SJSA1 (cell line): Measurements from ENCODE around the gene HMCN2. TPM values are rescaled to one million over a fixed set of nuclear protein-coding genes. Genes with fewer than 3 reads are reported as not detected.
"Not testable (repeated sequence)": the region's sequence is repeated elsewhere in the genome, so short reads cannot be mapped to it uniquely, and the experiment has no call there.

ENCODE experiments used
- DNase-seq, 2 experiments: peaks; one replicate each; pipeline ENCODE4 v3.0.0-alpha.2; 2015 to 2020; ENCODE audit warnings: low spot score in 2 of 2, low read depth in 1 of 2
- H3K27ac ChIP-seq: fragments of 250-450 bp; sonication (Bioruptor Pico); 2 replicates; pipeline ENCODE4 v1.5.1; 2020; ENCODE audit warnings: mild to moderate bottlenecking, moderate library complexity
- H3K27me3 ChIP-seq: fragments of 250-450 bp; sonication (Bioruptor Pico); replicated peaks from 2 replicates; pipeline ENCODE4 v1.5.1; 2020; ENCODE audit warnings: mild to moderate bottlenecking, moderate library complexity
- H3K36me3 ChIP-seq: fragments of 250-450 bp; sonication (Bioruptor Pico); 2 replicates; pipeline ENCODE4 v1.5.1; 2020; ENCODE audit warnings: mild to moderate bottlenecking
- H3K4me1 ChIP-seq: fragments of 250-450 bp; sonication (Bioruptor Pico); replicated peaks from 2 replicates; pipeline ENCODE4 v1.6.1; 2021; ENCODE audit warnings: mild to moderate bottlenecking
- H3K4me3 ChIP-seq: fragments of 250-450 bp; sonication (Bioruptor Pico); 2 replicates; pipeline ENCODE4 v1.5.1; 2020; ENCODE audit warnings: mild to moderate bottlenecking
- H3K9me3 ChIP-seq: fragments of 250-450 bp; sonication (Bioruptor Pico); replicated peaks from 2 replicates; pipeline ENCODE4 v1.5.1; 2020; ENCODE audit warnings: mild to moderate bottlenecking
- total RNA-seq: library from RNA; depleted of rRNA; stranded (reverse); fragments of >200 nt; shearing (Covaris generic); gene quantifications from 2 replicates; pipeline ENCODE4 v1.2.3, GENCODE V29; 2014

Gene HMCN2
- total RNA-seq, 1 experiment from 2014 or later = 1.9 TPM

DNA sequence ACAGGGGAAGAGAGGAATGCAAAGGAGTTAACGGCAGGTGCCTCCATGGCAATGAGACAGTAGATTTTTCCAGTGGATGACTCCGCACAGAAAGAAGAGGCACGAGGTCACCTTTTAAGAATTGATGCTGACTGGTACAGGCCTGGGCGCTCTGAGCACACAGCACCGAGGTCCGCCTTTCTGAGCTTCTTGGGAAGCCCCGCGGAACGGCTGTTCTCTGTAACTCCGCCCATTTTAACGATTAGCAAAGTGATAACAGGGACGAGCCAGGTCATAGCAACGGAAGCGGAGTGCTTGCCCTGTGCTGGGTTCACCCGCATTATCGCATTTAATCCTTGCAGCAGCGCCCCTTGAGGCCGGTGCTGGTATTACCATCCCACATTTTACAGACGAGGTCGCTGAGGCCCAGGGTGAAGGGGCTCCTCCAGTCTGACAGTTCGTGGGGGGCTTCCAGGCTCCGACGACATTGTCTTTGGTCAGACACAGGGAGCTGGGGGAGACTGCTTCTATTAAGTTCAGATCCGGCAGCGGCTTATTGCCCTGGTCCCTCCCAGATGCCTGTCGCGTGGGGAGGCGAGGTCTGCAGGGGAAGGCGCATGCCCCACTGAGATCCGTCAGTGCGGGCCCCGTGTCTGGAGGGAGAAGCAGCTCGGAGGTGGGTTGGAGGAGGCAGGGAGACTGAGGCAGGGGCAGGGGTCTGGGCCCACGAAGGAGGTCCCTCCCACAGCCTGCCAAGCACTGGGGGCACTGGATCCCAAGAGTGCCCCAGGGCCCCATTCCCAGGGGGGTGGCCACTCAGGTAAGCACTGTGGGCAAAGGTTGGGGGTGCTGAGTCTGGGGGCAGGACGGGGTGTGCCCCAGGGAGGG lies 22.3 kb upstream of the HMCN2 start:
- Histone ChIP-seq H3K36me3 (no peaks in the 10 kb centered on the region), H3K27me3 (no peaks in the 10 kb centered on the region), H3K4me1 (peaks cover 23% of the 10 kb centered on the region), H3K9me3 (no peaks in the 10 kb centered on the region), H3K27ac (no peak overlapping the region), H3K4me3 (no peak overlapping the region)
- peak; percentile 43 to 66 for DNase-seq

DNA sequence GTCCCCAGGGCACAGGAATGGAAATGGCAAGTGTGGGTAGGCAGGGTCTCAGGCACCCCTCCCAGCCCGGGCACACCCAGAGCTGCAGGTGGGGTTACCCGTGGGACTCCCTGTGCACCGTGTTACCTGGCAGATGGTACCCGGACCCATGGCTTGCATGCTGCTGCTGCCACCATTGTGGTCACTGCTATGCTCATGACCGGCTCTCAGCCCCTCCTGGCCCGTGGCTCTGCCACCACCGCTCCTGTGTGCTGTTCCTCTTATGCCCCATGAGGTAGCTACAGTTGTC lies 21.7 kb upstream of the HMCN2 start:
- H3K4me3 ChIP-seq = no peak overlapping the region
- no peak for DNase-seq
- no peaks in the 10 kb centered on the region for H3K36me3 ChIP-seq
- H3K9me3 ChIP-seq = no peaks in the 10 kb centered on the region
- peaks cover 23% of the 10 kb centered on the region for H3K4me1 ChIP-seq
- H3K27ac ChIP-seq = no peak overlapping the region
- no peaks in the 10 kb centered on the region for H3K27me3 ChIP-seq

DNA sequence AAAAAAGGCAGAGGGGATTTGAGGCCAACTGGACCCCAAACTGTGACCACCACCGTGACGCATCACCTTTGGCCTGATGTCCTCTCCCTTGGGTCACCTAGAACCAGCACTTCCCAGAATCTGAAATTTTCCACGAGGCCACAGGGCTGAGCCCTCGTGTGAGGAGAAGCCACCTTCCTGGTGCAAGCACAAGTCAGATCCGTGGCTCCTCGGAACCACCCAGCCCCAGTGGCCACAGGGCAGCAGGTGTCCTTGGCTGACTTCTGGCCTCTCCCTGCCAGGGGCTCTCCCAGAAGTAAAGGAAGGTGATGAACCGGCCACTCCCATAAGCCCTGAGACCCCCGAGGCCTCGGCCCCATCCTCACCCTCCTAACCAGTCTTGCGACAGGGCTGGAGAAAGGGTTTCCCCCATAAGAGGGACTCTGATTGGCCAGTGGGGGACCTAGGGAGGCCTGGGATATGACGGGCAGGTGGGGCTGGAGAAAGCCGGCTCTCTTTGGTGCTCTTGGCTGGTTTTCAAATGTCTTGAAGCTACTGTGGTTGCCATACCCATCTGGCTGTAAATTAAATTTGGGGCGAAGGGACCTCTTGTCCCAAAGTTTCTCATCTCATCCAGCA lies 20.9 kb upstream of the HMCN2 start:
- H3K27me3 ChIP-seq = 0 out of 2 replicates have a peak, but pooled peaks cover 6% of the 10 kb centered on the region
- no peak overlapping the region for H3K27ac ChIP-seq
- no peak for DNase-seq
- H3K36me3 ChIP-seq = no peaks in the 10 kb centered on the region
- peaks cover 21% of the 10 kb centered on the region for H3K4me1 ChIP-seq
- no peaks in the 10 kb centered on the region for H3K9me3 ChIP-seq
- no peak overlapping the region for H3K4me3 ChIP-seq

DNA sequence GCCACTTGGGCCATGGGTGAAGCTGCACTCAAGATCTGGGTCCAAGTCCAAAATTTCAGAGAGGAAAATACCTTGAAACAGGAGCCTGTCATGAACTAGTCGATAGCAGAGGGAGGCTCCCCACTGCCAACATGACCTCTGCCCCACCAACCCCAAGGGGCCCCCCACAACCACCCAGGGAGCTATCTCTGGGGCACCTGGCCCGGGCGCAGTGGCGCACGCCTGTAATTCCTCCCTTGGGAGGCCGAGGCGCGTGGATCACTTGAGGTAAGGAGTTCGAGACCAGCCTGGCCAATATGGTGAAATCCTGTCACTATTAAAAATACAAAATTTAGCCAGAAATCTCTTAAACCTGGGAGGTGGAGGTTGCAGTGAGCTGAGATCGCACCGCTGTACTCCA lies 20.1 kb upstream of the HMCN2 start:
- H3K9me3 ChIP-seq = no peaks in the 10 kb centered on the region
- peaks cover 13% of the 10 kb centered on the region for H3K4me1 ChIP-seq

DNA sequence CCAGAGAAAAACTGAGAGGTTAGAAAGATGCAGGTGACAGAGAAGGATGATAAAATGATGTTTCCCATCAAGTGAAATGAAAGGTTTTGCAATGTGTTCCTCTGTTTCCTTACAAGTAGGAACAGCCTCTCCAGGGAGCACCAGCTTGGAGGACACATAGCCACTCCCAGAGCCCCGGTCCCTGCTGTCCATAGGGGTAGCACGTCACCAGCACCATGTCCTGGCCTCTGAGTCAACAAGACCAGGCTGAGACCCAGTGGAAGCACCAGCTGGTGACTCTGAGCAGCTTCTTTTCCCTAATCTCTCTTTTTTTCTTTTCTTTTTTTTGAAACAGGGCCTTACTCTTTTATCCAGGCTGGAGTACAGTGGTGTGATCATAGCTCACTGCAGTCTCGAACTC lies 19.4 kb upstream of the HMCN2 start:
- Histone ChIP-seq H3K27ac (no peak overlapping the region), H3K36me3 (no peaks in the 10 kb centered on the region), H3K9me3 (no peaks in the 10 kb centered on the region), H3K27me3 (0 out of 2 replicates have a peak, but pooled peaks cover 8% of the 10 kb centered on the region), H3K4me1 (peaks cover 7% of the 10 kb centered on the region; the same call in 1 of the 2 replicates), H3K4me3 (no peak overlapping the region)
- DNase-seq = no peak

More for the DNA sequence above, 20.1 kb upstream of the HMCN2 start:
- H3K27ac ChIP-seq = no peak overlapping the region
- 0 out of 2 replicates have a peak, but pooled peaks cover 8% of the 10 kb centered on the region for H3K27me3 ChIP-seq
- H3K4me3 ChIP-seq = no peak overlapping the region
- no peak for DNase-seq
- H3K36me3 ChIP-seq = no peaks in the 10 kb centered on the region

DNA sequence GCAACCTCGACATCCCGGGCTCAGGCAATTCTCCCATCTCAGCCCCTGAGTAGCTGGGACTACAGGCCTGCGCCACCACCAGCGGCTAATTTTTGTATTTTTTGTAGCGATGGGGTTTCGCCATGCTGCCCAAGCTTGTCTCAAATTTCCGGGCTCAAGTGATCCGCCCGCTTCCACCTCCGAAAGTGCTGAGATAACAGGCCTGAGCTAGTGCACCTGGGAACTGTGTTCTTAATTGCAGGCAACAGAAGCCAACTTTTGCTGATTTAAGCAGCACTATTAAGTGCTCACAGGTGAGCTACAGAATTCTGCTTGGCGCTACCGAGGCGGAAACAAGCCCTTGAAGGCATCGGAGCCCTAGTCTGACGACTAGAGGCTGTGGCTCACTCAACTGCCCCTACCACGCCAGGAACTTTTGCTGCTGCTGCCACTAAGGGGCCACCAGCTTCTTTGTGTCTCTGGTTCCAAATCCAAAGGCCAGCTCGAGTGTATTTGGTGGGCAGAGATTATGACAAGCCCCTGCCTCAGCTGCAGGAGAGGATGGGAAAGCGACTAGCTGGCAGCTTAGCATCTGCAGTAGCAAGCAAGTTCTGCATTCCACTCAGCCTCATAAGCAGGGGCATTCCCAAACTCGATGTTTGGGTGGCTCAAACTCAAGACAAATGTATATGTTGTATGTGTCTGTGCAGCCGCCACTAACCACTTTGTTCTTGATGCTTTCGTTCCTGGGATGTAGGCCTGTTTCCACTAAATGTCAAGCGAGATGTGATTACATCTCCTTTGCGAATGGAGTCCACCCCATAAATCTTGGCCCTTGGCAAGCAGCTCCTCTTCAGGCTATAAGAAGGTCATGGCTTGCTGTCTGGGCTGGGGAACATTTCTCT lies 10.6 kb upstream of the HMCN2 start:
- Histone ChIP-seq H3K4me1 (peaks cover 5% of the 10 kb centered on the region; the same call in 1 of the 2 replicates), H3K4me3 (no peak overlapping the region), H3K9me3 (no peaks in the 10 kb centered on the region), H3K27me3 (no peaks in the 10 kb centered on the region), H3K36me3 (no peaks in the 10 kb centered on the region), H3K27ac (no peak overlapping the region)
- DNase-seq = no peak

DNA sequence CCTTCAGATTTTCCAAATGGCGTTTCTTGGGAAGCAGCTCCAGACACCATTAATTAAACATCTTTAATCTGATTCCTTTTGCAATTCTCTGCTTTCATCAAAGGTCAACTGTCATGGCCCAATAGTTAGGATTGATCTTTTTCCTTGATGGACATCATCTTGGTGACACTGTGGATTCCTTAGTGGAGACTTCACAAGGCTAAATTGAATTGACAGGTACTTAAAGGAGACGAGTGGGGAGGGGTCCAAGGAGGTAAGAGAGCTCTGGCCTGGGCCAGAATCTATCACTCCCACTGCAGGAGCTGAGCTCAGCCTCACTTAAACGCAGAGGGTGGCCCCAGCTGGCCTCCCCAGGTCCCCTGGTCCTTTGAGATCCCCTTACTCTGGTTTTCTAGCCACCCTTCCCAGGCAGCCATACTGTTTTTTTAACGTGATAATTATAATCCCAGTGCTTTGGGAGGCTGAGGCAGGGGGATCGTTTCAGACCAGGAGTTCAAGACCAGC lies 9.9 kb upstream of the HMCN2 start:
- Histone ChIP-seq H3K27me3 (no peaks in the 10 kb centered on the region), H3K27ac (no peak overlapping the region), H3K4me1 (peaks cover 5% of the 10 kb centered on the region; the same call in 1 of the 2 replicates), H3K36me3 (no peaks in the 10 kb centered on the region), H3K9me3 (no peaks in the 10 kb centered on the region), H3K4me3 (no peak overlapping the region)
- no peak for DNase-seq

DNA sequence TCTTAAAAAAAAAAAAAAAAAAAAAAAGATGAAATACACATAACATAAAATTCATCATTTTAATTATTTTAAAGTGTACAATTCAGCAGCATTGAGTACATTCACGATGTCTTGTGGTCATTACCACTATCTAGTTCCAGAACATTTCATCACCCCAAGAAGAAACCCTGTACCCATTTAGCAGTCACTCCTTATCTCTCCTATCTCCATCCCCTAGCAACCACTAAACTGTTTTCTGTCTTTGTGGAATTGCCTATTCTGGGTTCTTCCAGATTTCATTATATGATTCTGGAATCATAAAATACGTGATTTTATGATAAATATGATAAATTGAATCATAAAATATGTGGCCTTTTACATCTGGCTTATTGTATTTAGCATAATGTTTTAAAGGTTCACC lies 8.9 kb upstream of the HMCN2 start:
- DNase-seq = no peak
- peaks cover 5% of the 10 kb centered on the region; the same call in 1 of the 2 replicates for H3K4me1 ChIP-seq
- H3K27me3 ChIP-seq = no peaks in the 10 kb centered on the region
- no peak overlapping the region for H3K4me3 ChIP-seq
- H3K36me3 ChIP-seq = no peaks in the 10 kb centered on the region
- H3K9me3 ChIP-seq = no peaks in the 10 kb centered on the region
- no peak overlapping the region for H3K27ac ChIP-seq

DNA sequence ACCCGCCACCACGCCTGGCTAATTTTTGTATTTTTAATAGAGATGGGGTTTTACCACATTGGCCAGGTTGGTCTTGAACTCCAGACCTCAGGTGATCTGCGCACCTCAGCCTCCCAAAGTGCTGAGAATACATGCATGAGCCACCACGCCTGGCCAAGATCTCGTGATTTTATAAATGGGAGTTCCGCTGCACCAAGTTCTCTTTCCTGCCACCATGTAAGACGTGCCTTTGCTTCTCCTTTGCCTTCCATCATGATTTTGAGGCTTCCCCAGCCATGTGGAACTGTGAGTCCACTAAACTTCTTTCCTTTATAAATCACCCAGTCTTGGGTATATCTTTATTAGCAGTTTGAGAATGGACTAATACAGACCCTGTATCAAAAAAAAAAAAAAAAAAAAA lies 7.4 kb upstream of the HMCN2 start:
- not testable (repeated sequence) for H3K9me3 ChIP-seq, H3K27ac ChIP-seq, H3K27me3 ChIP-seq, H3K4me3 ChIP-seq, H3K36me3 ChIP-seq, H3K4me1 ChIP-seq, DNase-seq

DNA sequence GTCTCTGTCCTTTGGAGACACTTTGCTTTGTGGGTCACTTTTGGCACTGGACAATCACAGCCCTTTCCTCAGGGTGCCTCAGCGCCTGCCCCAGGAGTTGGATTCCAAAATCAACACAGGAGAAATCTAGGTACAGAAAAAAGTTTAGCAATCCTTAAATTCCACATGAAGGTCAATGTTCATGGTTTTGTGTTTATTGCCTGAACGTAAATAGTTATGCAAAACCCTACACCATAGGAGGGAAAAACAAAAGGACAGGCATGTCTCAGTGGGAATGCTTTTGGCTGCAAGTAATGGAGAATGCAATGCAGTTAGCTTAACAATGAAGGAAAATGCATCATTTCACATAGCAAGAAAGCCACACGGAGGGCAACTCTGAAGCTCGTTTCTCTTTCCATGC lies 6.5 kb upstream of the HMCN2 start:
- Histone ChIP-seq H3K36me3 (no peaks in the 10 kb centered on the region), H3K27me3 (peaks cover 5% of the 10 kb centered on the region), H3K4me1 (peaks cover 7% of the 10 kb centered on the region; the same call in 1 of the 2 replicates), H3K27ac (no peak overlapping the region), H3K4me3 (no peak overlapping the region), H3K9me3 (no peaks in the 10 kb centered on the region)
- peak in 1 of 2 experiments; percentile 27 for DNase-seq

DNA sequence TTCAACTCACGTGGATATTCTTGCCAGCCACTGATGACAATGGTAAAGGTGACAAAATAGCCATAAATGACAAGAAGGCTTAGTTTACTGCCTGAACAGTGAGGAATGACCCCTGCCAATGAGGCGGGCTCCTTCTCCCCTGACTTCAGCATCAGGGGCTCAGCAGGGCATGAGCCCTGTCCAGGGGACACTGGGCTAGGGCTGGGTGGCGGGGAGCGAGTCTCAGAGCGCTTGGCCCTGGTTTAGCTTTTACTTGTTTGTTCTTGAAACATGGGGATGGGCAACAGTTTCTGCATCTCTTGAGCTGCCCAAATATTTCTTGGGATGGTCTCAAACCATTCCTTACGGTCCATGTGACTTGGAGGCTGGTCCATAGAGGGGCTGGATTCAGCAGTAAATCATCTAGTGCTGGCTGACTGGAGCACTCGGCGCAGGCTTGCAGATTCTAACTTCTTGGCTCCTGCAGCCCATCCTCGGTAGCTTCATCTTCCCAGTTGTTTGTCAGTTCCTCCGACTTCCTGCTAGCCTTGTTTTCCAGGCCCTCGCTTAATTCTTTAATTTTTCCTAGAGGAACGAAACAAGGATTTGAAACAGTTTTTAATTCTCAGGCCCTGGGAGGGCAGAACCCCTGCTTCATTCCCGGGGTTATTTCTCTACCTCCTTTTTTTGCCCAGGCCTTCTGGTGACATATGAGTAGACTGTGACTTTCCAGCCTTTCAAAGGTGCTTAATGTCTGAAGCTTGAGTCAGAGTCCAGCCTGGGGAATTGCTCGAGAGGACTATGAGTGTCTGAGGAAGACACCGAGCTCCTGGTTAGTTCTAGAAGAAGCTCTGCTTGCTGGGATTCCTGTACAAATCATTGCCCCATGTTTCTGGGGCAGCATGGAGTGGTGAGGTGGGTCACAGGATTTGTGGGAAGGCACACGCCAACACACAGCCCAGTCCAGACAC lies 4.5 kb upstream of the HMCN2 start:
- no peaks in the 10 kb centered on the region for H3K36me3 ChIP-seq
- H3K27me3 ChIP-seq = peaks cover 24% of the 10 kb centered on the region
- H3K4me1 ChIP-seq = peaks cover 13% of the 10 kb centered on the region
- no peak for DNase-seq
- no peaks in the 10 kb centered on the region for H3K9me3 ChIP-seq
- no peak overlapping the region for H3K4me3 ChIP-seq
- H3K27ac ChIP-seq = no peak overlapping the region

DNA sequence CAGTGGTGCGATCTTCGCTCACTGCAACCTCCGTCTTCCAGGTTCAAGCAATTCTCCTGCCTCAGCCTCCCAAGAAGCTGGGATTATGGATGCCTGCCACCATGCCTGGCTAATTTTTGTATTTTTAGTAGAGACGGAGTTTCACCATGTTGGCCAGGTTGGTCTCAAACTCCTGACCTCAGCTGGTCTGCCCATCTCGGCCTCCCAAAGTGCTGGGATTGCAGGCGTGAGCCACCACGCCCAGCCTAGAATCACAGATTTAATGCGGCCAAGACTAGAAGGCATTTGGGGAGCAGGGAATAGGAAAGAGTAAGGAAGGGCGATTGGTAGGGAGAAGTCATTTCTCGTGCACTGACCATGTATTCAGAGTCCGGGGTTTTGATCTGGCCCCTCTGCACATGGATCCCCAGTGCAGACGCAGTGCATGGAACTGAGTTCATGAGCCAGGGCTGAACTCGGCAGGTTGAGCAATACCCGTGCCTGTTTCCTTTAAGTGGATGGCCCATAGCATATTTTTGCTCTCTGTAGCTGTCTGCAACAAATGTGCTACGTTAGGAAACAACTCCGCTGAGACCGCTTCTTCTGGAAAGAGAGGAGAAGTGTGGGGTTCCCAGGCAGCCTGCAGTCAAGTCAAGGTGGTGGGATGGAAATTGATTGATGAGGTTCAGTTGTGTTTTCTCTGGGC lies 3.4 kb upstream of the HMCN2 start:
- H3K9me3 ChIP-seq = no peaks in the 10 kb centered on the region
- no peak overlapping the region for H3K4me3 ChIP-seq
- no peaks in the 10 kb centered on the region for H3K36me3 ChIP-seq
- H3K27me3 ChIP-seq = peaks cover 32% of the 10 kb centered on the region
- DNase-seq = no peak
- H3K4me1 ChIP-seq = peaks cover 13% of the 10 kb centered on the region
- no peak overlapping the region for H3K27ac ChIP-seq
